H1 (cell line): ENCODE data around the gene ZNFX1. TPM values are rescaled to one million over a fixed set of nuclear protein-coding genes. Genes with fewer than 3 reads are reported as not detected.

Experiments
- polyA plus RNA-seq, 7 experiments: library from polyadenylated mRNA; depleted of rRNA in 3 of 7; stranded (reverse) in 5 of 7; unstranded in 2 of 7; fragments of >200 nt in 5 of 7; fragments of 200-250 nt in 2 of 7; gene quantifications; 1 replicate in 5 of 7; 2 replicates in 1 of 7; 4 replicates in 1 of 7; pipeline versions ENCODE4 v1.2.1 to v1.2.3, GENCODE V29; 2011 to 2013; ENCODE audit warnings: missing spikeins in 2 of 7, mixed read lengths in 2 of 7
- total RNA-seq: library from RNA; stranded (reverse); fragmentation: NEBNext Ultra II Directional; extraction: Animal tissue kit (Norgen Biotek cat#: 25700); gene quantifications from 2 replicates; pipeline ENCODE4 v1.2.1, GENCODE V29; 2021
- TF ChIP-seq, protein P1 (sequence below): IDR thresholded peaks from 2 replicates; pipeline ENCODE4 v1.6.1; 2012; ENCODE audit warnings: low read length, inconsistent platforms

Gene ZNFX1
- total and polyA plus RNA-seq, 2 of the 8 experiments (the other 6 are each of a cell fraction or from before 2014, with no cell fraction given), result 3.1 to 11.3 TPM

DNA sequence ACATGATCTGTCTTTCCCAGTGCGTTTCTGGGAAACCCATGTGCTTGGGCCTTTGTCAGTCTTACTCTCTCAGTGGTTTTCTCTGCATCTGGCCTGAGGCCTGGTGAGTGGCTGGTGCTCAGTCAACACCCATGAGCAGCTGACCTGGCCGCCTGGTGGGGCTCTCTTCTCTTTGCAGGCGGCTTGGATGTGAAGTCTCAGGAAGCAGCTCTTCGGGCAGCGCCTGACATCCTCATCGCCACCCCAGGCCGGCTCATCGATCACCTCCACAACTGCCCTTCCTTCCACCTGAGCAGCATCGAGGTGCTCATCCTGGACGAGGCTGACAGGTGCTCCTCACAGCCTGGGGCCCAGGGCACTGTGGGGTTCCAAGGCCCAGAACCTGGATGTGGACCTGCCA, 47.8 kb downstream of the ZNFX1 start (continued):
- TF ChIP-seq, protein P1, sequence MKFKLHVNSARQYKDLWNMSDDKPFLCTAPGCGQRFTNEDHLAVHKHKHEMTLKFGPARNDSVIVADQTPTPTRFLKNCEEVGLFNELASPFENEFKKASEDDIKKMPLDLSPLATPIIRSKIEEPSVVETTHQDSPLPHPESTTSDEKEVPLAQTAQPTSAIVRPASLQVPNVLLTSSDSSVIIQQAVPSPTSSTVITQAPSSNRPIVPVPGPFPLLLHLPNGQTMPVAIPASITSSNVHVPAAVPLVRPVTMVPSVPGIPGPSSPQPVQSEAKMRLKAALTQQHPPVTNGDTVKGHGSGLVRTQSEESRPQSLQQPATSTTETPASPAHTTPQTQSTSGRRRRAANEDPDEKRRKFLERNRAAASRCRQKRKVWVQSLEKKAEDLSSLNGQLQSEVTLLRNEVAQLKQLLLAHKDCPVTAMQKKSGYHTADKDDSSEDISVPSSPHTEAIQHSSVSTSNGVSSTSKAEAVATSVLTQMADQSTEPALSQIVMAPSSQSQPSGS, result no peak
